Measurements from ENCODE around the gene GP1BA.

GP1BA gene

GRCh38 chr17:4938688-4939545 lies 6.8 kb downstream of the GP1BA start:
- no peak for DNase-seq

- no peak for DNase-seq
Measured at GRCh38 chr17:4939546-4939795, 7.4 kb downstream of the GP1BA start.

DNA sequence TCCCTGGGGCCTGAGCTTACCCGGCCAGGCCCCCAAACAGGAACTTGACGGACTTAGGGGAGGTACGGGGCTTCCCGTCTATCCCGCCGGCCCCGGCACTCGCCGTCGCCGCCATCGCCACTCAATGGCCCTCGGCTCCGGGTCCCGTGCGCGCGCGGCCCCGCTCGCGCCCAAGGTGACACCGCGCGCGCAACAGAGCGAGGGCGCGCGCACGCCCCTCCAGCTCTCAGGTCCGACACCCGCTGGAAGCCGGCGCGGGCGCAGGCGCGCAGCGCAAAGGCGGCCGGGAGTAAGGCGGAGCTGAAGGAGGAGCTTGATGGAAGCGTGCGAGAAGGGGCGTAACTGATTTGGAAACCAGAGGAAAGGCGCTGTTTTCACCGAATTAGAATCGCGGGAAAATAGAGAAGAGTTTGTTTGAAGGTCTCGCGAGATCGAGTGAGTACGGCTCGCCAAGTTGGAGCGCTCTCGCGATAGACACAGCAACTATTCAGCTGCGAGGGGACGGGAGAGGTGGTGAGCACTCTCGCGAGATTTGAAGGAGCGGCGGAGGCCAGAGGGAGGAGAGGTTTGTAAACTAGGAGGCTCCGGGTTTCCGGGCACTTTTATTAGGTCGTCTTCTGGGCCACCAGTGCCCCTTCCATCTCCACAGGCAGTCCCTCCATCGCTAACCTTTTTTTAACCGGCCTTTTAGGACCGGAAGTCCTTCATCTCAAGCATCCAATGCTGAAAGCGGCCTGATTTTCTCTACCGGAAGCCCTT lies 7.9 kb downstream of the GP1BA start, which contains the start of the genes RNF167 and SLC25A11:
RNF167 (plus strand) TSS at position 473 of the 759 bp plus-strand sequence. CDS start 642 bp downstream, outside the sequence.
SLC25A11 (minus strand) TSS at position 251 of the 759 bp plus-strand sequence; CDS start at position 115, 136 bp downstream.
- peak; percentile 95 for DNase-seq

DNA sequence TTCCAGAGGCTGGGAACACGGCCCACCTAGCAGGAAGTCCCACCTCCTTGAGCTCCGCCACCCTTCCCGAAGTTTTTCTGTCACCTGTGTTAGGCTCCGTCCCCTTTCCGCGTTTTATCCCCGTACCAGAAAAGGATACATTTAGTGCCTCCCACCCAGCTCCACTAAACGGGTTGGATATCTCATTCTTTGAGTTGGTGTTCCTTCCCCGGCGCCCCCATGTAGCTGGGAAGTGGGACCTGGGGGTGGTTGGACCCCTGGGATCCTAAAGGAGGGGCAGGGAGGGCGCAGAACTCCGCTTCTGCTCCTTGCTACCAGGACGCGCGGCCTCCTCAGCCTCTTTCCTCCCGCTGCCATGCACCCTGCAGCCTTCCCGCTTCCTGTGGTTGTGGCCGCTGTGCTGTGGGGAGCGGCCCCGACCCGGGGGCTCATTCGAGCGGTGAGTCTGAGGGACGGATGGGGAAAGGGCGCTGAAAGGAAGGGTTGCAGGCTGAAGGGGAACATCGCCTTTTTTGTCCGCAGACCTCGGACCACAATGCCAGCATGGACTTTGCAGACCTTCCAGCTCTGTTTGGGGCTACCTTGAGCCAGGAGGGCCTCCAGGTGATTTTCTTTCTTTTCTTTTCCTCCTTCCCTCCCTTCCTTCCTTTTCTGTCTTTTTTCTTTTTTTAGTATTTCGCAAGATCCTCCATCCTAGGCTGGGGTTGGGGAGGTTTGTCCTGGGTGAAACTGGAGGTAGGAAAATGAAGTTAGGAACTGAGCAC lies 8.7 kb downstream of the GP1BA start:
- peak; percentile 17 for DNase-seq

DNA sequence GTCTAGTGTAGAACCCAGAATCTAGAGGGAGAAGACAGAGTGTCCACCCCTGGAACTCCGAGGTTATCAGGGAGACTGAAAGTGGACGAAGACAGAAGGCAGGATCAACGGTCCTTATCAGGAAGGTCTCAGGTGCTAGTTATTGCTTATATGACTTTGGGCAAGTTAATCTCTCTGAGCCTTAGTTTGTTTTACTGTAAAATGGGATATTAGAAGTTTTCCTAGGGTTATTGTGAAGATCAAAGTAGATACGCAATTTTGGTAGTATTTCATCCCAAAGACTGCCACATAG lies 9.2 kb downstream of the GP1BA start:
- no peak for DNase-seq

GRCh38 chr17:4942760-4943508 lies 10.9 kb downstream of the GP1BA start:
- DNase-seq, result no peak

DNA sequence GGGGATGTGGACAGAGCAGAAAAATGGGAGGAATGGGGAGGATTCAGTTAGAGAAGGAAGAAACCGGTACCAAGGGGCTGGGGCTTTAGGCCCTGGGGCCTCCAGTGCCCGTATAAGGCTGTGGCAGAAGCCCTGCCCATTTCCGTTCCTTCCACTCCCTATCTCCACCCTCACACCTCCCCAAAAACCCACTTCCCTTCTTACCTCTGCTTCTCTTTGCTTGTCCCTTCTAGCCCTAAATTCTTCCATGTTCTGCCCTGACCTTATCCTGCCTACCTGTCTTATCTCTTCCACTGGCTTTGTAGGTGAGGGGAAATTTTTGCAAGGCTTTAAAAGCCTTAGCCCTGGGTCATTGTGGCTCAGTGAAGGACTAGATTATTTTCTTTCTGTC lies 12.1 kb downstream of the GP1BA start:
- DNase-seq, result peak; percentile 37

DNA sequence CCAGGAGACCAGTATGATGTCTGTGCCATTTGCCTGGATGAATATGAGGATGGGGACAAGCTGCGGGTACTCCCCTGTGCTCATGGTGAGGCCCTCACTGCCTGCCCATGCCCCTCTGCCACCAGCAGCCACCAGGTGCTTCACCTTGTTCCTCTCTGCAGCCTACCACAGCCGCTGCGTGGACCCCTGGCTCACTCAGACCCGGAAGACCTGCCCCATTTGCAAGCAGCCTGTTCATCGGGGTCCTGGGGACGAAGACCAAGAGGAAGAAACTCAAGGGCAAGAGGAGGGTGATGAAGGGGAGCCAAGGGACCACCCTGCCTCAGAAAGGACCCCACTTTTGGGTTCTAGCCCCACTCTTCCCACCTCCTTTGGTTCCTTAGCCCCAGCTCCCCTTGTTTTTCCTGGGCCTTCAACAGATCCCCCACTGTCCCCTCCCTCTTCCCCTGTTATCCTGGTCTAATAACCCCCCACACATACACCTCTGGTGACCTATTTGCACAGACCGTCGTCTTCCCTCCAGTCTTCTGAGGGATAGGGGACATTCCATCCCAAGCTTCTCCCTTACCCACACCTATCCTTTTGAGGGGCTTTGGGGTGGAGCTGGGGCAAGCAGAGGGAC lies 12.6 kb downstream of the GP1BA start:
- DNase-seq, result no peak

DNA sequence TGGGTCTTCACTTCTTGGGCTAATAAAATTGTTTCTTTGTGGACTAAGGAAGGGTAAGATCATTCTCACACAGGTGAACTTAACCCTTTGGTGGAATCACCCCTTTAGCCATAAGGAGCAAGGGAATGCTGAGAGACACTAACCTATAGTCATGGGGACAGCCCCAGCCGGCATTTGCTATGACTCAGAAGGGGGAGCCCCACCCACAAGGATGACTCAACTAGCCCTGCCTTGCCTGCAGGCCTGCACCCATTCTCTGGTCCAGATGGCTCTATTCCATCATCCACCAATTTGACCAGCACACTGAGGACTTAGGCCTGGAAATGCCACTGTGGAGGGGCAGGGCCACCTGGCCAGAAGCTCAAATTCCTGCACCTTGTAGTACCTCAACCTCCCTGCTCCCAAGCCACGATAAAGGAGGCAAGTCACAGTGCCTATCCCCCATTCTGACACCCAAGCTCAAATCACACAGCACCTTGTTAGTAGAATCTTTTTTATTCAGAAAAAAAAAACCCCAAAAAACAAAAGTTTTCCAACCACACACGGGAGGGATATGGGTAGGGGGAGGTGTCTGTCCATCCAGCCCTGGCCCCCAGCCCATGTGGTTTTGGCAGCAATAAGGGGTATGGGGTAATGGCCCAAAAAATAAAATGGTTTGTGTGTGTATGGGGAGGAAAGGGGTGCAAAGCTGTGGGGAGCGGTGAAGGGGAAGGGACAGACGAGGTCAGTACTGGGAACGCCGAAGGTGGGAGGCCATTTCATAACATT lies 13.3 kb downstream of the GP1BA start:
- peak; percentile 72 for DNase-seq

DNA sequence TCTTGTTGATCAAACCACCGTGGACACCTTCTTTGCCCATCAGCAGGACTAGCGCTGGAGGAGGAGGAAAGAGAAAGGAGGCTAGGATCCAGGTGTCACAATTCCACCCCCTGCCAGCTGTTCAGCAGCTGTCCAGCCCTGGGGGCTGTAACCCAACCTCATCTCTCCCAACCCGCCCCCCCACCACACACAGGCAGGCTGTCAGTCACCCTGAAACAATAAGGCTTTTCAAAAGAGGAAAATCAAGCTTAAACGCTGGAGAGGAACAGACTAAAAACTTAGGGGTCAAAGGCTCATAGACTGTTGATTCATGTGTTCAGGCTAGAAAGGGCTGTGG lies 13.8 kb downstream of the GP1BA start:
- DNase-seq, result no peak

GRCh38 chr17:4946312-4946976 lies 14.4 kb downstream of the GP1BA start:
- DNase-seq, result no peak

DNA sequence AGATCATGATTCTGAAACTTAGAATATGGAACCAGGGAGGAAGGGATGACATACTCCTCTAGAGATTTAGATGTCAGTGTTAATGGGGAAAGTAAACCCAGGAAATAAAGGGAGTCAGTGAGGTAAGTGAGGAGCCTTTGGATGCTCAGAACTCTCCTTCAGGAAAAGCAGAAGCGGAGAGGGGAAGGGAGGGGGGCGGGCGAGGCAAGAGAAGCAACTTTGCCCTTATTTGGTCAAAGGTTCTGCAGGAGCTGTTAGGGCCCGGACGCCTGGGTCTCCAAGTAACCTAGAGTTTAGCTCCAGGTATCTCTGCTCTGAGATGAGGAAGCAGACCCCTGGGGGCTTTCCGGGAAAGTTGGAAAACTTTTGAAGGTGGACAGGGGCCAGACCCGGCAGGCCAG lies 14.9 kb downstream of the GP1BA start:
- no peak for DNase-seq

- DNase-seq, result peak; percentile 53
Measured at GRCh38 chr17:4947411-4948165, 15.5 kb downstream of the GP1BA start.

- DNase-seq, result peak; percentile 83
Measured at GRCh38 chr17:4948166-4948930, 16.3 kb downstream of the GP1BA start, which contains the start of gene PFN1. TSS of gene PFN1 (minus strand) at chr17:4948530. CDS start at chr17:4948394, 136 bp downstream.

DNA sequence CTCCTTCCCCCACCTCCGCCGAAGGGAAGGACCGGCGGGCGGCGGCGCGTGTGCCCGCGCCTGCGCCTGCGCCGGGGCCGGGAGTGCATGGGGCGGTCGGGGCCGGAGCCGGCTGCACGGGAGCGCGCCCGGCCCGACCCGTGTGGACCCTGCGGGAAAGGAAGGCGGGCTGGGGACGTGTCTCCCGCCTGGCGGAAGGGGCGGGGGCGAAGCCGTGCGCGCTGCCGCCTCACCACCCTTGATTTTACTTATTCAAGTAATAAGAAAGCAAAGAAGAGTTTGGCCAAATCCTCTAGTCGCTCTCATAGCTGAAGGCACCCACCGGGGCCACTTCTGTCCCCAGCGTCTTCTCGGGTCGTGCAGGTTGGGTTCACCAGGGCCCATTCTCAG lies 16.8 kb downstream of the GP1BA start:
- peak; percentile 46 for DNase-seq

- peak; percentile 67 for DNase-seq
Measured at GRCh38 chr17:4949321-4950074, 17.4 kb downstream of the GP1BA start.

- no peak for DNase-seq
Measured at GRCh38 chr17:4950075-4950745, 18.1 kb downstream of the GP1BA start.

DNA sequence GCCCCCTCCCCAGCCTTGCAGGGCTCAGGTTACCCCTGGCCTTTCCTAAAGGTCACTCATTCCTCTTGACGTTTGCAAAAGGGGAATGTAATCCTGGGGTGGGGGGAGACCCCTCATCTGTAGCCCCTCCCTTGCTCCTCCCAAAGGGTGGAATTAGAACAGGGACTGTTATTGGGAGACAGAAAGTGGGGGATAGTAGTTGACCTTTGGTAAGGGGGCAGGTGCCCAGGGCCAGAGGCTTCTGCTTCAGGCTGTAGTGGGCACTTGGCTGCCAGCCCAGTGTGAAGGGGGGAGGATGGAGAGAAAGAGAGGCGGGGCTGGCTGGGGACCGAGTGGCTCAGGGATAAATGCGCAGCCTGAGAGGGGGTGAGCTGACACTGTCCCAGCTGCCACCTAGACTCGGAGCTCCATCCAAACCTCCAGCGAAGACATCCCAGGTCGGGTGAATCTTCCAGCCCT lies 18.7 kb downstream of the GP1BA start, which contains the start of gene ENO3:
ENO3 (plus strand) TSS at position 374 of the 459 bp plus-strand sequence. CDS start 711 bp downstream, outside the sequence.
- no peak for DNase-seq
